Suppressor macrophage (primary cell): ENCODE measurements around the gene SMIM21.
A peak's percentile ranks its signal among the peaks of the same experiment; 100 is the strongest.

Experiments used
- DNase-seq, 4 experiments: peaks; one replicate each; pipeline ENCODE4 v3.0.0-alpha.2; 2020 to 2022
- total RNA-seq, 17 experiments: gene quantifications; one replicate each; lab custom pipeline; 2026; ENCODE audit warnings: mixed read lengths in 6 of 17, inconsistent platforms in 3 of 17; lab: John Stamatoyannopoulos, UW

SMIM21 gene
- 0 to 1.5 (median 0) reads per million in 17 experiments for total RNA-seq

DNA sequence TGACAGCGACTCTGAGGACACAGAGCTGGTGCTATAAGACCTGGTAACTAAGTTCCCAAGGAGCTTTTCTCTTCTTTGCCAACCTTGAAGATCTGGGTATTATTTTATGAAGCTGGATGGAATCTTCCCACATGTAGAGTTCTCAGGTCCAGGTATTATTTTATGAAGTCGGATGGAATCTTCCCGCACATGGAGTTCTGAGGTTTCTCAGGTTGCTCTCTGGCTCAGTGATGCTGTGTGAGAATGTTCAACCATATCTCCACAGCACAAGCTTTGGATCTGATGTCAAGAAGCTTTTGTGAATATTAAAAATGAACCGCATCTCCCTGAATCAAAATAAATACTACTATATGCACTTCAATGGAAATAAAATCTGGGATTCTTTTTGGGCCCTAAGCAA lies at the start of gene SMIM21:
TSS of gene SMIM21 (minus strand) at position 101 of the 400 bp plus-strand sequence. CDS start 140 bp downstream, outside the sequence.
- no peak for DNase-seq

DNA sequence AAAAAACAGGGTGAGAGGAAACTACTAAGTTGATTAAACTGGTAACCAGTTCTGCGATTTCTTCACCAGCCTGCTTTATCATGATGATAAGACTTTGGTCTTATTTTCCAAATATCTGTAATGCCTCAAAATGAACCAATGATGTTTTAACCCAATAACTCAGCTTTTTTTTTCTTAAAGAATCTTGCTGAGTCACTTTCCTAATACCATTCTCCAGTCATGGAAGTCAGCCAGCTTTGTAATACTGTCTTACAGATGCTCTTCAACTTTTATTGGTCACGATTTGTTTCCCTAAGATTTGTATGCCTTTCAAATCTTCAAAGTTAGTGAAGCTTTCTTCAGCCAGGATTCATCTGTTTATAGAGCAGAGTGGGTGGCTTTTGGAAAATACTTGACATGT lies 47.7 kb upstream of the SMIM21 start:
- DNase-seq: no peak

DNA sequence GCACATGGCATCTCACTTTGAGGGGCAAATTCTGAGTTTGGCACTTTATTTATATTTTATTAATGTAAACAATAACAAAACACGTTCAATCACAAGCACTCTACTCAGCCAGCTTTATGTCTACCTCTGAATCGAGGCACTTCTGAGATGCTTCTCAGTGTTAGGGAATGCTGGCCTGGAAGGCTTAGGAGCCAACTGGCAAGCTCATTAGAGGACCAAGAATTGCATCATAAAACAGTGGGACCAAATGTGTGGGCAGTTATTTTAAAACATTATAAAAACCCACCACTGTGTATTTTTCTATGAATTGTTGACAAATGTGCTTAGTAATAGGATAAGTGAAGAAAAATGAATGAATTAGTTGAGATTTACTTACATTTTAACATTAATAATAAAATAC lies 46.8 kb upstream of the SMIM21 start:
- no peak for DNase-seq

DNA sequence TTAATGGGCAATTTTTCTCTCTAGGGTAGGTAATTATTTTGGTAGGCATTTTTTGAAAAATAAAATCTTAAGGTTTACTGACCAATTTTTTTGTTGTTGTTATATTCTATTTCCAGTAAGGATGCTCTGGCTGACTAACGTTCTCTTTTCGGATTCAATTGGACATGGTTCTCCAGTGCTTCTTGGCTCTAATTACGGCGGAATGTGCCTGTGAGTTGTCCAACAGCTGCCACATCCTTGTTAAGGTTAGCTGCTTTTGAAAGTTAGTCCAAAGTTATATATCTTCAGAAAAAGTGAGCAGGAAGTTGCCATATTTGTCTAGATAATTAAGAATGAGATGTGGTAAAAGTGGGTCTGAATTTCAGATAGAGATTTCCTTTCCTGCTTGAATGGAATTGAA lies 45.8 kb upstream of the SMIM21 start:
- DNase-seq: no peak

DNA sequence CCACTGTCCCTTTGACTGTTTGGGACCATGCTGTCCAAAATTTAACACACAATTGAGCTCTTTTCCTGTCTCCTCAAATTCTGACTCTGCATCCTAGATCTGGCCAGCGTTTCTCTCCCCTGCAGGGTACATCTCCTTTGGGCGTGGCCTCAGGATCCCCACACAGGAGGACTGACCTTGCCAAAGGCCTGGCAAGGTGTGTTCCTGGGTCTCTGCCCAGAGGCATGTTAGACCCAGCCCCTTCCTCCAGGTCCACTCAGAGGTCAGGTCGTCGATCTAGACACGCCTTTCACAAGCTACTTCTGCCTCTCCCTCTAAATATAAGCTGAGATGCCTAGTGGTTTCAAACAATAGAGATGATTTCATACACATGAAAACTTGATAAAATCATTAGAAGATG lies 45.4 kb upstream of the SMIM21 start:
- DNase-seq: no peak

DNA sequence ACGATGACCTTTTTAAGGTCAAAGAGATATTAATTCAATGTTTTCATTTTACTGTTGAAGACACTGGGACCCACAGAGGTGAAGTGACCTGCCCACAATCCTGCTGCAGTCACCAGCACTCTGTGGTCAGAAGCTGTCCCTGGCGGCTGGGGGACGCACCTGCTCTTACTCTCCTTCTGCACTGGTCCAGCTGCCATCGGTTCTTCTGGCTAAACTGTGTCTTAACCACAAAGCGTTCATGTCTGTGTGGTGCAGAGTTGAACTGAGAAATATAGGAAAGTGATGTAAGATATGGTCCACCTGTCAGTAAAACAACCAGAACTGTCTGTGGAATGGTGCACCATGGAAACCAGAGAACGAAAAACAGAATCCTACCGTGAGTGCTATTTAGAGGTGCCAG lies 44.9 kb upstream of the SMIM21 start:
- DNase-seq: no peak

DNA sequence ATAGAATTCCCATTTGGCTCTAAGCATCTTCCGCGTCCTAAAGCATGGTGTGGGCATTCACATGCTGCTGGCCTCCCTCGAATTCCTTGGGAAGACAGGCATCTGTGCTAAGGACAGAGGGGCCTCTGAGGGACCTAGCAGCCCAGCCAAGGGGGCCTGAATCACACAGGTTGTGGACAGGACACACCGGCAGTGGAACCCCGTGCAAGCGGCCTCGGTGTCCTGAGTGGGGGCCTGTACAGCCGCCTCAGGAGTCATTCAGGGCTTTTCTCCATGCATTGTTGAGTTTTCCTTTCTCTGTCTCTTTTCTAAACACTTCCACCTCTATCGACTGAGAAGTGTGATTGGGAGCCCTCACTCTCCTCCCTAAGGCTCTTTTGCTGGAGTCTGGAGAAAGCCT lies 44.3 kb upstream of the SMIM21 start:
- no peak for DNase-seq

DNA sequence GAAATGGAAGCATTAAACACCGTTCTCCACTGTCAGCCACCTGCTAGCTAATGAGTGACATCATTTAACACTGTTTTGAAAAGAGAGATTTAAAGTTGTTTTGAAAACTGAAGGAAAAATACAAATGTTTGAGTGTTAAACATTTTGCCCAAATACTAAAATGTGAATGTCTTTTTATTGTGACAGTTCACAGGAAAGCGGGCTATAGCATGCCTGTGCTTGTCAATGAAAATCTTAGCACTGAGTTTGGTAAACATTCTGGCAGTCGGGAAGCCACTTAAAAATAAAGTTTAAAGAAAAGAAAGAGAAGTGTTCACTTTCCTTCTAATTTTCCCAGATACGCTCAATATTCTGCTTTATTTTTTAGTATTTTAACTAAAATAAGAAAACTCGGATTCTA lies 40.3 kb upstream of the SMIM21 start:
- no peak for DNase-seq

DNA sequence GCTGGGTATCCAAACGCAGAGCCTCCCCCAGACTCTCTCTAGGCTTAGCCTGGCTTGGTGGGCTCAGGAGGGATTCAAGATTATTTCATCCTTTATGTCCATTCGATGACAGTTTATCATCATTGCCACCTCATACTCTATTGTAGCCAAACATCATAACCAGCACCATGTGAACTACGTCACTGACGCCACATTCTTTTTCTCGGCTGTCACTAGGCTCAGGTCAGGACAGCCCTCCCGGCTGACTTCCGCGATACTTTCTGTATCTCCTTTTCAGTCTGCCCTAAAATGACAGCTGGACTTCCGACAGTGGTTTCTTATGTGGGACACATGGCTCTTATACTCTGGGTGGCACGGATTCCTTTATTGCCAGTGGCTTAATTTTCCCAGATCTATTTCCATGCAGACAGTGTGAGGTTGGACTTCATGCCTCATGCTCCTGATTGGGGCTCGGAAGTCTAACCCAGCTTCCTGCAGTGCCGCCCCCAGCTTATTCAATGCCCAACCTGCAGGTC lies 39.8 kb upstream of the SMIM21 start:
- no peak for DNase-seq

DNA sequence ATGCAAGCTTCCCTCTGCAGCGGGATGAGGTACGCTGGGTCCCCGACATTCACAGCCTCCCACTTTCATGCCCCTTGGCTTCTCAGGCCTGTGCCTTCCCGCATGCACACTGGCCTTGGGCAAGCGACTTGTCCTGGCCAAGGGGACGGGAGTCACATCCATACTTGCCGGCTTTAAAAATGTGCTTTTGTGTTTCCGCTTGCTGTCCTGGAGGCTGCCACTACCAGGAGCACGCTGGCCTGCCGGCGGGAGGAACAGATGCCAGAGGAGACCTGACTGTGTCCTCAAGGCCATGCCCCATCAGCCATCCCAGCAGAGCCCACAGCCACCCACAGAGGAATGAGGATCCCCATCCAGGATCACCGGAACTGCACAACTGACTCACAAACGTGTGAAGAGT lies 36.9 kb upstream of the SMIM21 start:
- no peak for DNase-seq

DNA sequence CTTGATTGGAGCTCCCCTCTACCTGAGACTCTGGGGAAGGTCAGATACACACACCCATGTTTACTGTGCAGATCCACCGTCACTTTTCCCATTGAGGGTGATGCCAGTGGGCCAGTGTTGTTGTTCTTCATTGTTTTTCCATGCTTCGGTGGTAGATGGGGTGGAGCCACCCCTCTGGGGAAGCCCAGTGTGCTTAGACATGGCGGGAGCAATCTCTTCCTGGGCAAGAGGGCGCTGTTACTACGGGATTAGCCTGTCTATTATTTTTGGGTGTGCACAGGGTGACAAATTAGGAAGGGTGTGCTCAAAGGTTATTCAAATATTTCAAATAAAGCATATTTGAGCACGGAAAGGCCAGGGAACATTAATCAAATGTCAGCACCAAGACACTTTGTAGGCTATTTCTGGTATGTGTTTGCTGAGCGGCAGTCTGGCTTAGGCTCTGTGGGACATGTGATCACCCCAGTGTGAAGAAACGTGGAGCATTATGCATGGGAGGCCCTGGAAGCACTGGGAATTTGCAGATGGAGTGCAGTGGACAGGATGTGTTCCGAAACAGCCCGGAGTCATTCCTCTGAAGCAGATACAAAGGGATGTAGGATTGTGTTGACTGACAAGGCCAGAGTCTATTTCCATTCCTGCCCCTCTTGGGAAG lies 34.8 kb upstream of the SMIM21 start:
- no peak for DNase-seq

DNA sequence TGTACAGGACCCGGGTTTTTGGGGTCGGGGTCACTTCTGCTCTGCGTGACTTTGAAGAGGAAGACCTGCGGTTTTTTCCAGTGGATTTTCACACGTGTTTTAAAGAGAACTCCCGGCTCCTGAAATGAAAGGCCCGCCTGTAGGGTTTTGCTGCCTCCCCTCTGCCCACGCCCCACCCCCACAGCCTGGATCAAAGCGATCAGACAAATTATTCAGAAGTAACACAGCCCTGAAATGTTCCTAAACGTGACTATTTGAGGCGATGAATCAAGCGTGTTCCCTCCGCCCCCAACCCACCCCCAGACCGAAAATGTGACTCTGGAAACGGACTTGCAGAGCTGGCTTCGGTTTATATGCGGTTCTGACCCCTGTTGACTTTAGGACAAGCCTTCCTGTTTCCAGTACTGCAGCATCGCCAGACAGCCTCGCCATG lies 28.7 kb upstream of the SMIM21 start:
- DNase-seq: peak; percentile 5 to 40 (median 29)

DNA sequence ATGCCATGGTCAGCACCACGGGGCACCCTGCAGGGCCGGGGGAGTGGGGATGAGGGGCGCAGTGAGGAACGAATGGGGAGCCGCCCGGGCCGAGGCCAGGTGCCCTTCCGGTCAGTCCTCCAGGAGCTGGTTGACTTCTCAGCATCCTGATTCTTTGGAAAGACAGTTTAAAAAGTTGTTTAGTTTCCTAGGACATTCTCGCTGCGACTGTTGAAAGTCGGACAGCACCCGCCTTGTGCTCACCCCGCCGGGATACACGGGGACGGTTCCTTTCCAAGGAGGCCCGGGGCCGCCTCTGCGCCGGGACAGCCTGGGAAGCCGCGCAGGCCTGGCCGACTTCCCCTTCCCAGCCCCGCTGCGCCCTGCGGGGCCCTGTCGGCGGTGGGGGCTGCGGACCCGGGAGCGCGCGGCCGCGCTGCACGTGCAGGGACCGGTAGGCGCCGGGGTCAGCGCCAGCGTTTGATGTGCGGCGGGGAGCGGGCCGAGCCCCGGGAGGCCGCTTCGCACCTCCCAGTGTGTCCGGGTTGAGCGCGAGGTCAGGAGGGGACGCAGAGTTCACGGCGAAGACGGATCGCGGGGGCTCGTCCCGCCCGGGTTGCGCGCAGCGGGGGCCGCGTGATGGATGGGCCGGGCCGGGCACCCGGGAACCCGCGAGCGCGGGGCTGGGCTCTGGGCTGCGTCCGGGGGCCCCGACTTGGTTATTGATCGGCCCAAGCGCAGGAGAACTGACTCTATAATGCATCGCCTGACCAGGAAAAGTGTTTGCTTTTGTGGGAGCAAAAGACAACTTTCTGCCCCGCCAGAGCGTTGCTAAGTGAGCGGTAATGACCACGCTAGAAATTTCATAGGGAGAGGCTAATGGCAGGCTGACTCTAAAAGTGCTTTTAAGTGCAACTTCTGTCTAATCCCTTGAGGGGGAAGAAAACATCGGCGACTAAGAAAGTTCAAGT lies 28.0 kb upstream of the SMIM21 start:
- DNase-seq: peak; percentile 7 to 40 (median 30)

DNA sequence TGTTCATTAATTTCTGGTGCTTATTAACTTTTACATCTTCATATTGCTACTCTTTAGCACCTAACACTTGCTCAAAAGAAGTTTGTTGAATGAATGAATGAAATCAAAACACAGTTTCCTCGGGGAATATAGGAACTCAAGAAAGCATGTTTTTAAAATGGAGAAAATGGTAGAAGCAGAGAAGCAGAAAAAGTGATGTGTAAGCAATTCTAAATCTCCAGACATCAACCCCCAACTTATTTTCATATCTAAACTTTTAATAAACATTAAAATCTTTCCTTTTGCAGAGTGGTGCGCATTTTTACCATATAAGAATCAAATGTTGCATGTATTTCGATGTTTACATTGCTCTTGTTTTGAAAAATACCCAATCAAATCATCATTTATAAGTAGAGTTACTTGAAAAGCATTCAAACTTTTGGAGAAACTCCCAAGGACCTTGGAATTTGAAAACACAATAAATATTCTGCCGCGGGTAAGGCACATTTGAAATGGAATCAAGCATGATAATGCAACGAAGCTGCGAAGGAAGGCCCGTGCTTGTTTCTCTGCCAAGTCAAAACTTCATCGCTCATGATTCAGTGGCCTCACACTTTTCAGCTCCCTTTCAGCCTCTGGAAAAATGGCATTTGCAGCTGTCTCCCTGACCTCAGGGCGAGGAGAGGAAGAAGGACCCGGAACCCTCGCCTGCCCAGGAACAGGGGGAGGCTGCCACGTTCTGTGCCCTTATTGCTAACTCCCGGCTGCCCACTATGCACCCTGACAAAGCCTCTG lies 26.7 kb upstream of the SMIM21 start:
- DNase-seq: no peak

DNA sequence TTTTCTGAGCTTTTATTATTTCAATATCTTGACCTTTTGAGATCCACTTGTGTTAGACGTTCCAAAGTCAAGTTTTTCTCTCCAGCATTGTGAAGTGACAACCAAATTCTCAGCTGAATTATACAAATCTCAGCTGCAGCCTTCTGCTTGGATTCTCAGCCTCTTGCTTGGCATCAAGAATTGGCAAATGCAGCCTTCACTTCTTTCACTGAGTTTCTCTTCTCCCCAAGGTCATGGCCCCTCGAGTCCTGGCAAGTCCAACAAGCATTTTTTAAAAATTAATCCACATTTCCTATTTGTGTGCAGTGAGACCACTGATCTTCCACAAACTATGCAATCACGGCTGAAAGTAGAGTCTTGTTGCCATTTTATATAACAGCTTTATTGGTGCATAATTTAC lies 23.4 kb upstream of the SMIM21 start:
- no peak for DNase-seq

DNA sequence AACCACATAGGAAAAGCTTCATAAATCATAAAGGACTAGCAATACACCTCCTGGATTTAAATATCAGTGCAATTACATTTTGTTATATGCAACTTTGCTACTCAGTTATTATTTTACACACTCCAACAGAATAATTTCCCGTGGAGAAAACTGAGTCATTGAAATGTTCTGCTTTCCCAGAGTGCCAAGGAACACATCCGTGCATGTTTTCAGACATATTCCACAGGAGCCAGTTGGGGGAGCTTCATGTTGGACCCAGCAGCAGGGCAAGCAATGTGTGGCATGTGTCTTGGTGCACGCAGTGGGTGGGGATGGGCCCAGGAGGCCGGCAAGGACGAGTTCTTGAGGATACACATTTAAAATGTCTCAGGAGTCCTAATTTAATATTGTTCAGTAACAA lies 14.4 kb upstream of the SMIM21 start:
- no peak for DNase-seq

DNA sequence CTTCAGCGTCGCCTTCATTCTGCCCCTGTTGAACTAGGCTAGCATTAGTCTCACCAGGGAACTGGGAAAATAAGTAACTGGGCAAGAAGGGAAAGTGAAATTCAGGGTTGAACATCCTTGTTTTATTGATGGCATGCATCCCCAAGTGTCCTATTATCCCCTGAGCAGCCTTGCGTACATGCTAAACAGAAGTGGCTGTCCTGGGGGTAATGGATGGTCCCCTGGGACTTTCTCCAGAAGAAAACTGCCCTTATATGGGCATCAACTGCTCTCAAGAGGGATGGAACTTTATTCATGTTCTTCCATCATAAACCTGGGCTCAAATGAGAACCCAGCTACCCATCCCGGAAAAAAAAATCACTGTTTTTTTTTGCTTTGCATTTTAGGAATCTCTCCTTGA lies 11.8 kb upstream of the SMIM21 start:
- DNase-seq: no peak

DNA sequence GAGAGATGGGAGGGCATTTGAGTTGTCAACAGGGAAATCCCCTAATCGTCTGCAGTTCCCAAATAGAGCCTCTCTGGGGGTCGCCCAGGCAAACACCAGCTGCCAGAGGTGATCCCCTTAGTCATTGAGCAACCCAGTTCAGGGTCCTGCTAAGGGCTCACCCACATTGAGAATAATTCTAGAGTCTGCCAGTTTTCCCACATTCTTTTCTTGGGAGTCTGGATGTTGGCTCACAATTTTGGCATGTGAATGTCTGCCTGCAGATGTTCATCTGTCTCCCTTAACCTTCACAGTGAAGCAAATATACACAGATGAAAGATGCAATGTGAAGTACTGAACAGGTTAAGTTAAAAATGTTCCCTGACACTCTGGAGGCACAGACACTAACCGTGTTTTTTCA lies 11.4 kb upstream of the SMIM21 start:
- DNase-seq: no peak

DNA sequence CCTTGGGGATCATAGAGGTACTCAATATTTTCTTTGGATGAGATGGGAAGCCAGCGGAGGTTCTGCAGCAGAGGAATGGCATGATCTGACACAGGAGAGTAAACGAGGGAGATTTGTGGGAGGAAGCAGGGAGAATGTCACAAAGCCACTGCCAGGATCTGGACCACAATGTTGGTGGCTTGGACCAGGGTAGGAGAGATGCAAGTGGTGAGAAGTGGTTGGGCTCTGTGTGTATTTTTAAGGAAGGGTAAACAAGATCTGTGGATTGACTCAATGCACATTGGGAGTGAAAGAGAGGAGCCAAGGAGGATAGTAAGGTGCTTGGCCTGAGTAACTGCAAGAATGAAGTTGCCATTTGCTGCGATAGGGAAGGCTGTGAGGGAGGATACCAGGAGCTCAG lies 10.5 kb upstream of the SMIM21 start:
- no peak for DNase-seq

DNA sequence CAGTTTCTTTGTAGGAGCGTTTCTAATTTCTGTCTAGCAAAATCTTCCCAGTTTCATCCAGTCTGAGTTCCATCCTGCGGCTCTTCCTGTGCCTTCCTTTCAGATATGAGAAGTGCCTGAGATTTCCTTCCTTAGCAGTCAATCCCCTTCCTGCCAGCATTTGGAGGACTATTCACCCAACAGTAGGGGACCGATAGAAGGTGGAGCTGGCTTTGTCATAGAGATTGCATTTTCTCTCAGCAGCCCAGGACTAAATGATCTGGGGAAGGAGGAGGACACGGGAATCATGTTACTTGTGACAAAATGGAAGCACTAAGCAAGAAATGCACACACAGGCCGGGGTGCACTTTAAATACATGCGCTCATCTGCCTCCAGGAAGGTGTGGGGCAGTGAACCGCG lies 5.6 kb upstream of the SMIM21 start:
- no peak for DNase-seq

DNA sequence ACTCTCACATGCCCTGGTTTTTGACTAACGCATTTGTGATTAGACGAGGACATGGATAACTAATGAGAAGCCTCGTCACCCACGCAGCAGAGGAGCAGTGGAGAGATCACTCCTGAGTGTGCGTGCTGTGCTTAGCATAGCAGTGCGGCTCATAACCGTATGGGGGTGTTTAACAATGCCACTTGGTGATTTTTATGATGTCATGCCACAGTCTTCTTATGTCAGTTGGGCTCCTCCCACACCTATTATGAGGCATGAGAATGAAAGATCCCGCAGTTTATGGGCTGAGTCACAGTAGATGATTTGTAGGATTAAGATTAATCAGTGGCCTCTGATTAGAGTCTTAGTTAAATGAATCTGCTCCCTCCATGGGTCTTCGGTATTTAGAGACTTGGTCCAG lies 2.5 kb upstream of the SMIM21 start:
- no peak for DNase-seq

DNA sequence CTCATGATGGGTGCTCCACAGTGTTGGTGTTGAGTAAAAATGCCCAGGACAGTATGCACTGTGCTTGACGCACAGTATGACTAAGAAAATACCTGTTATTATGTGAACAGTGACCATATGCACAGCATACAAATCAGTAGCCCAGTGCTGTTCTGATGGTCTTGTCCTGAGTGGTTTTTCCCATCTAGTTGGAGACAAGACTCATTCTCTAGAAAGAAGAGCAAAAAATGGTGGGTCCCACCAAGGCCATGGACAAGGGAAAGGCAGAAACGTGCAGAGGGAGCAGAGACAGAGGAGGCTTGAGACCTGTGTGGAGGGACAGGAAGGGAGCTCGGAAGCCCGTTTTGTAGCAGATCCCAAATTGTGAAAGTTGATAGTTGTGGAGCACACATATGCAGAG lies 987 bp upstream of the SMIM21 start:
- no peak for DNase-seq

DNA sequence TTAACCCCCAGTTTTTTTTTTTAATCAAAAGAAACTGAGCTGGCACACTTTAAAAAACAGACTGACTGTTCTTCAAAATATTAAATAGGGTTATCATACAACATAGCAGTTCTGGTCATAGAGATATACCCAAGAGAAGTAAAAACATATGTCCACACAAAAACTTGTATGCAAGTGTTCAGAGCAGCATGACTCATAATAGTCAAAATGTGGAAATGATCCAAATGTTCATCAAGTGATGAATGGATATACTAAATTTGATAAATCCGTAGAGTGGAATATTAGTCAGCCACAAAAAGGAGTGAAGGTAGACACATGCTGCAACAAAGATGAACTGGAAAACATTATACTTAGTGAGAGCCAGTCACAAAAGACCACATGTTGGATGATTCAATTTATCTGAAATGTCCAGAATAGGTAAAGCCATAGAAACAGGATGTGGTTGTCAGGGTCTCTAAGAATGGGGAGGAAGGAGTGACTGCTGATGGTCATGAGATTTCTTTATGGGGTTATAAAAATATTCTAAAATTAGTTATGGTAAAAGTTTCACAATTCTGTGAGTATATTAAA lies 5.1 kb downstream of the SMIM21 start:
- DNase-seq: no peak
